GM12873 (cell line): ENCODE results near the gene AFAP1L2.

ENCODE experiments used
- CTCF ChIP-seq: IDR thresholded peaks from 2 replicates; pipeline ENCODE4 v1.5.1; 2012; ENCODE audit warnings: low read depth, mild to moderate bottlenecking, moderate library complexity, low read length, control low read depth; ENCODE audit not compliant: insufficient read depth; ENCODE audit errors: missing control alignments

AFAP1L2 gene

GRCh38 chr10:114250716-114251115 is 153.6 kb downstream of the AFAP1L2 start:
- TF ChIP-seq CTCF: no peak

- TF ChIP-seq CTCF: no peak
These were observed 154.1 kb downstream of the AFAP1L2 start for GRCh38 chr10:114250236-114250635.

GRCh38 chr10:114246679-114247305 is 157.5 kb downstream of the AFAP1L2 start:
- TF ChIP-seq CTCF: no peak

- TF ChIP-seq CTCF: no peak
These were observed 159.0 kb downstream of the AFAP1L2 start for GRCh38 chr10:114245121-114245791.
